ENCODE data around the gene CSPG5. TPM values are rescaled to one million over a fixed set of nuclear protein-coding genes. Genes with fewer than 3 reads are reported as not detected.

The CSPG5 gene
- total RNA-seq, 1 experiment from 2014 or later, result 0.17 TPM

- DNase-seq (ENCODE audit: extremely low read depth, low read depth), result no peak
Measured at GRCh38 chr3:47541583-47542108, 37.0 kb downstream of the CSPG5 start.

GRCh38 chr3:47540281-47540680 is 38.4 kb downstream of the CSPG5 start:
- DNase-seq (ENCODE audit: extremely low read depth, low read depth), result no peak

- no peak for DNase-seq (ENCODE audit: extremely low read depth, low read depth)
Measured at GRCh38 chr3:47536967-47537366, 41.7 kb downstream of the CSPG5 start.

GRCh38 chr3:47536221-47536891 is 42.3 kb downstream of the CSPG5 start:
- no peak for DNase-seq (ENCODE audit: extremely low read depth, low read depth)

- no peak for DNase-seq (ENCODE audit: extremely low read depth, low read depth)
Measured at GRCh38 chr3:47533996-47534454, 44.6 kb downstream of the CSPG5 start.

- no peak for DNase-seq (ENCODE audit: extremely low read depth, low read depth)
Measured at GRCh38 chr3:47533481-47533880, 45.2 kb downstream of the CSPG5 start.

GRCh38 chr3:47527952-47528725 is 50.5 kb downstream of the CSPG5 start:
- no peak for DNase-seq (ENCODE audit: extremely low read depth, low read depth)

- no peak for DNase-seq (ENCODE audit: extremely low read depth, low read depth)
Measured at GRCh38 chr3:47525617-47526016, 53.0 kb downstream of the CSPG5 start.

GRCh38 chr3:47523310-47524073 is 55.2 kb downstream of the CSPG5 start:
- no peak for DNase-seq (ENCODE audit: extremely low read depth, low read depth)

- peak; percentile 82 for DNase-seq (ENCODE audit: extremely low read depth, low read depth)
Measured at GRCh38 chr3:47522082-47522987, 56.3 kb downstream of the CSPG5 start.

GRCh38 chr3:47520756-47521155 is 57.9 kb downstream of the CSPG5 start:
- DNase-seq (ENCODE audit: extremely low read depth, low read depth), result no peak

- DNase-seq (ENCODE audit: extremely low read depth, low read depth), result no peak
Measured at GRCh38 chr3:47517937-47518336, 60.7 kb downstream of the CSPG5 start.

- no peak for DNase-seq (ENCODE audit: extremely low read depth, low read depth)
Measured at GRCh38 chr3:47515864-47516319, 62.8 kb downstream of the CSPG5 start.

- no peak for DNase-seq (ENCODE audit: extremely low read depth, low read depth)
Measured at GRCh38 chr3:47515100-47515499, 63.6 kb downstream of the CSPG5 start.

- DNase-seq (ENCODE audit: extremely low read depth, low read depth), result peak; percentile 87
Measured at GRCh38 chr3:47513125-47513929, 65.3 kb downstream of the CSPG5 start, which contains the start of gene ELP6. TSS of gene ELP6 (minus strand) at chr3:47513712. CDS start at chr3:47513590, 122 bp downstream.

- DNase-seq (ENCODE audit: extremely low read depth, low read depth), result no peak
Measured at GRCh38 chr3:47512416-47513124, 66.1 kb downstream of the CSPG5 start.

Data from NCI-H460 (cell line).